HG03378 (cell line): Measurements from ENCODE around the gene STARD3NL.
A peak's percentile ranks its signal among the peaks of the same experiment; 100 is the strongest.
"Not testable (repeated sequence)": the region's sequence is repeated elsewhere in the genome, so short reads cannot be mapped to it uniquely, and the experiment has no call there.

Experiments used
- ATAC-seq: cut with Tn5 transposase; IDR thresholded peaks from one replicate; pipeline ENCODE4 v1.9.1; 2021; ENCODE audit warnings: mild to moderate bottlenecking, moderate library complexity; ENCODE audit not compliant: unreplicated experiment

STARD3NL gene

GRCh38 chr7:38262545-38262944 lies 84.5 kb downstream of the STARD3NL start:
- no peak for ATAC-seq

- ATAC-seq, result not testable (repeated sequence)
Observed at GRCh38 chr7:38263274-38263673, 85.2 kb downstream of the STARD3NL start.

GRCh38 chr7:38264602-38265001 lies 86.6 kb downstream of the STARD3NL start:
- not testable (repeated sequence) for ATAC-seq

GRCh38 chr7:38265958-38266357 lies 87.9 kb downstream of the STARD3NL start:
- peak; percentile 64 for ATAC-seq

GRCh38 chr7:38269704-38270346 lies 91.8 kb downstream of the STARD3NL start:
- not testable (repeated sequence) for ATAC-seq

GRCh38 chr7:38270405-38270804 lies 92.4 kb downstream of the STARD3NL start:
- not testable (repeated sequence) for ATAC-seq

GRCh38 chr7:38273286-38273995 lies 95.4 kb downstream of the STARD3NL start, which contains the start of gene TARP:
Gene TARP, minus strand, starts transcription at chr7:38273636.
- ATAC-seq, result no peak

GRCh38 chr7:38274486-38274885 lies 96.4 kb downstream of the STARD3NL start:
- no peak for ATAC-seq

- no peak for ATAC-seq
Observed at GRCh38 chr7:38274927-38275620, 97.0 kb downstream of the STARD3NL start.

GRCh38 chr7:38276096-38276877 lies 98.2 kb downstream of the STARD3NL start:
- ATAC-seq, result no peak

GRCh38 chr7:38280000-38280399 lies 102.0 kb downstream of the STARD3NL start:
- ATAC-seq, result no peak
